Naive thymus-derived CD4-positive, alpha-beta T cell (primary cell): ENCODE data around the gene CATSPERB. TPM values are rescaled to one million over a fixed set of nuclear protein-coding genes. Genes with fewer than 3 reads are reported as not detected.
"Not testable (repeated sequence)": the region's sequence is repeated elsewhere in the genome, so short reads cannot be mapped to it uniquely, and the experiment has no call there.

ENCODE experiments used
- ATAC-seq: fragments of 150-1000 bp; cut with Tn5 transposase; 2 replicates; pipeline ENCODE4 v1.10.0; 2021; ENCODE audit warnings: mild to moderate bottlenecking, moderate library complexity
- CTCF ChIA-PET: fragments of 350-600 bp; sonication (Branson Sonifier 250); formaldehyde crosslinking; loops from one replicate; lab custom pipeline; 2021; ENCODE audit warnings: antibody characterized with exemption; lab: Charles Lee
- POLR2A ChIA-PET: fragments of 350-600 bp; sonication (Branson Sonifier 250); formaldehyde crosslinking; loops from one replicate; lab custom pipeline; 2021; ENCODE audit warnings: antibody characterized with exemption, inconsistent platforms; lab: Charles Lee
- DNase-seq, 9 donors: peaks; one replicate each; pipeline versions ENCODE4 v3.0.0 to v3.0.0-alpha.2; 2020 to 2022; ENCODE audit warnings: mixed read lengths in 1 of 9
- H3K27ac ChIP-seq: one replicate; pipeline ENCODE4 v1.7.0; 2013; ENCODE audit warnings: mild to moderate bottlenecking, low read depth, low read length, moderate library complexity
- H3K27me3 ChIP-seq, 2 donors: one replicate each; pipeline ENCODE4 v1.7.0; 2013; ENCODE audit warnings: low read length in 2 of 2, mild to moderate bottlenecking in 2 of 2, moderate library complexity in 2 of 2; ENCODE audit not compliant: control insufficient read depth in 2 of 2, insufficient read depth in 2 of 2
- H3K36me3 ChIP-seq, 3 experiments: 1 replicate in 2 of 3; 2 replicates in 1 of 3; pipeline ENCODE4 v1.7.0; 2013; ENCODE audit warnings: low read length in 3 of 3, mild to moderate bottlenecking in 3 of 3, moderate library complexity in 1 of 3; ENCODE audit not compliant: insufficient read depth in 3 of 3, control insufficient read depth in 2 of 3
- H3K4me1 ChIP-seq, 2 donors: one replicate each; pipeline ENCODE4 v1.7.0; 2013; ENCODE audit warnings: low read length in 2 of 2, mild to moderate bottlenecking in 2 of 2, moderate library complexity in 1 of 2; ENCODE audit not compliant: control insufficient read depth in 2 of 2, insufficient read depth in 2 of 2
- H3K4me3 ChIP-seq: 2 replicates; pipeline ENCODE4 v1.7.0; 2013; ENCODE audit warnings: mild to moderate bottlenecking, low read length
- H3K9me3 ChIP-seq, 3 experiments: 1 replicate in 2 of 3; 2 replicates in 1 of 3; pipeline ENCODE4 v1.7.0; 2013; ENCODE audit warnings: low read length in 3 of 3; ENCODE audit not compliant: control insufficient read depth in 2 of 3
- H3K27ac Mint-ChIP-seq, 9 donors: one replicate each; pipeline ENCODE4 v1.8.0; 2020 to 2022; ENCODE audit warnings: mixed read lengths in 9 of 9, mild to moderate bottlenecking in 8 of 9, moderate library complexity in 5 of 9, inconsistent platforms in 2 of 9
- H3K27me3 Mint-ChIP-seq, 5 donors: one replicate each; pipeline ENCODE4 v1.8.0; 2021 to 2022; ENCODE audit warnings: mixed read lengths in 5 of 5, mild to moderate bottlenecking in 1 of 5
- H3K36me3 Mint-ChIP-seq, 5 donors: one replicate each; pipeline ENCODE4 v1.8.0; 2020 to 2022; ENCODE audit warnings: mixed read lengths in 5 of 5, mild to moderate bottlenecking in 3 of 5, inconsistent platforms in 1 of 5
- H3K4me1 Mint-ChIP-seq, 7 donors: one replicate each; pipeline ENCODE4 v1.8.0; 2020 to 2022; ENCODE audit warnings: mixed read lengths in 7 of 7, mild to moderate bottlenecking in 3 of 7, inconsistent platforms in 1 of 7
- H3K4me3 Mint-ChIP-seq, 10 donors: one replicate each; pipeline ENCODE4 v1.8.0; 2020 to 2022; ENCODE audit warnings: mild to moderate bottlenecking in 10 of 10, mixed read lengths in 10 of 10, moderate library complexity in 6 of 10, inconsistent platforms in 2 of 10
- H3K9me3 Mint-ChIP-seq, 11 donors: one replicate each; pipeline ENCODE4 v1.8.0; 2020 to 2022; ENCODE audit warnings: mixed read lengths in 11 of 11, mild to moderate bottlenecking in 4 of 11, inconsistent platforms in 1 of 11, moderate library complexity in 1 of 11
- intact Hi-C, 2 donors: fragments of 100-400 bp; cut with micrococcal nuclease; formaldehyde crosslinking; loops; one replicate each; pipeline ENCODE4 v1.15.1; 2023
- polyA plus RNA-seq, 2 donors: library from polyadenylated mRNA; unstranded; fragments of 300-500 nt; fragmentation: Illumina TruSeq; gene quantifications; one replicate each; pipeline ENCODE4 v1.2.3, GENCODE V29; 2021
- total RNA-seq, 6 experiments: library from RNA in 5 of 6; stranded (reverse) in 5 of 6; gene quantifications; 1 replicate in 5 of 6; 2 replicates in 1 of 6; pipeline ENCODE4 v1.2.3 and lab custom pipeline; 2021 to 2026

Gene CATSPERB
- total and polyA plus RNA-seq, 7 experiments from 2014 or later = 0.18 to 8.4 (median 4.8) TPM

GRCh38 chr14:91567827-91568226 is 164.1 kb downstream of the CATSPERB start:
- CTCF ChIA-PET, H3K4me1 ChIP-seq, POLR2A ChIA-PET, H3K4me3 ChIP-seq, intact Hi-C loops, H3K27ac Mint-ChIP-seq, H3K36me3 ChIP-seq, H3K27ac ChIP-seq, H3K4me3 Mint-ChIP-seq, H3K9me3 ChIP-seq, H3K4me1 Mint-ChIP-seq, H3K36me3 Mint-ChIP-seq, ATAC-seq, H3K27me3 ChIP-seq, DNase-seq: not testable (repeated sequence)
- H3K9me3 Mint-ChIP-seq = peaks cover 0 to 10% (median 2%) of the 10 kb centered on the region in 11 donors
- H3K27me3 Mint-ChIP-seq = peaks cover 5 to 11% (median 9%) of the 10 kb centered on the region in 5 donors

DNA sequence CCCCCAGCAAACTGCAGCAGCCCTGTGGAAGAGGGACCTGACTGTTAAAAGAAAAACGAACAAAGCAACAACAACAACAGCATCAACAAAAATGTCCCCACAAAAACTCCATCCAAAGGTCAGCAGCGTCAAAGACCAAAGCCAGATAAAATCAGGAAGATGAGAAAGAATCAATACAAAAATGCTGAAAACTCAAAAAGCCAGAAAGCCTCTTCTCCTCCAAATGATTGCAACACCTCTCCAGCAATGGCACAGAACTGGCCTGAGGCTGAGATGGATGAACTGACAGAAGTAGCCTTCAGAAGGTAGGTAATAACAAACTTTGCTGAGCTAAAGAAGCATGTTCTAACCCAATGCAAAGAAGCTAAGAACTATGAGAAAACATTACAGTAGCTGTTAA is 176.4 kb downstream of the CATSPERB start:
- H3K27ac Mint-ChIP-seq = no peak overlapping the region
- intact Hi-C loops = no loop called here
- ChIA-PET CTCF (interaction anchor here (0.5 kb wide), 1 partner anchor 356 kb away, joined by 3 read pairs; no protein-coding TSS in a partner anchor), POLR2A (no interaction called here)
- Histone ChIP-seq H3K4me3 (no peak overlapping the region), H3K27ac (no peak overlapping the region), H3K9me3 (peaks cover 0 to 4% (median 0%) of the 10 kb centered on the region in 3 experiments), H3K4me1 (no peaks in the 10 kb centered on the region), H3K27me3 (no peaks in the 10 kb centered on the region), H3K36me3 (no peaks in the 10 kb centered on the region)
- DNase-seq (no peak), ATAC-seq (no peak)
- H3K4me3 Mint-ChIP-seq = no peak overlapping the region
- H3K27me3 Mint-ChIP-seq = peaks cover 6 to 14% (median 7%) of the 10 kb centered on the region in 5 donors
- peaks cover 3 to 22% (median 12%) of the 10 kb centered on the region in 11 donors for H3K9me3 Mint-ChIP-seq
- H3K36me3 Mint-ChIP-seq = peaks cover 3 to 26% (median 12%) of the 10 kb centered on the region in 5 donors
- H3K4me1 Mint-ChIP-seq = no peaks in the 10 kb centered on the region

DNA sequence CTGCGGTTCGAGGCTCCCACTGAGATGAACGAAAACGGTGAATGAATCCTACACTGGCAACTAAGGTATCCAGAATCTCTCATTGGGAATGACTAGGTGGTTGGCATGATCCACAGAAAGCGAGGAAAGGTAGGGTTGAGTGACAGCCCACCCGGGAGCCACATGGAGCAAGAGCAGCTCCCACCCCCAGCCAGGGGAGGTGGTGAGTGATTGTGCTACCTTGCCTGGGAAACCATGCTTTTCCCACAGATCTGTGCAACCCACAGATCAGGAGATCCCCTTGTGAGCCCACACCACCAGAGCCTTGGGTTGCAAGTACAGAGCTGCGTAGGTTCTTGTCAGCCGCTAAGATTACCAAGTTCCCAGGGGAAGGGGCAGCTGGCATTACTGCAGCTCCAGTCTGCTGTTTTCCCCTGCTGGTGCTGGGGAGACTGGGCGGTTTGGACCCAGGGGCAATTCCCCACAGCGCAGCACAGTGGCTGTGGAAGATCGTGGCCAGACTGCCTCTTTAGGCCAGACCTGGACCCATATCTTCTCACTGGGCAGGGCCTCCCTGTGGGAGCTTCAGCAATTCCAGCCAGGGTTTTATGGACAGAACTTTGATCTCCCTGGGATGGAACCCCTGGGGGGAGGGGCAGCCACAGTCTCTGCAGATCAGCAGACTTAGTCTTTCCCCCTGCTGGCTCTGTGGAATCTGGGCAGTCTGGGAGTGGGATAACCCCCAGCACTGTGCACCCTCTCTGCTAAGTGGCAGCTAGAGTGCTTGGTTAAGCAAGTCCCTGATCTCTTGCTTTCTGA is 177.2 kb downstream of the CATSPERB start:
- H3K4me1 Mint-ChIP-seq = no peaks in the 10 kb centered on the region
- ChIA-PET POLR2A (no interaction called here), CTCF (interaction anchor here (0.5 kb wide), 1 partner anchor 356 kb away, joined by 3 read pairs; no protein-coding TSS in a partner anchor)
- H3K27ac Mint-ChIP-seq = no peak overlapping the region
- Histone ChIP-seq H3K4me1 (no peaks in the 10 kb centered on the region), H3K27ac (no peak overlapping the region), H3K4me3 (no peak overlapping the region), H3K9me3 (peaks cover 0 to 4% (median 0%) of the 10 kb centered on the region in 3 experiments), H3K27me3 (no peaks in the 10 kb centered on the region), H3K36me3 (no peaks in the 10 kb centered on the region)
- peaks cover 6 to 14% (median 7%) of the 10 kb centered on the region in 5 donors for H3K27me3 Mint-ChIP-seq
- intact Hi-C loops = no loop called here
- DNase-seq (no peak), ATAC-seq (no peak)
- H3K9me3 Mint-ChIP-seq = peaks cover 3 to 19% (median 12%) of the 10 kb centered on the region in 11 donors
- H3K36me3 Mint-ChIP-seq = peaks cover 3 to 26% (median 12%) of the 10 kb centered on the region in 5 donors
- no peak overlapping the region for H3K4me3 Mint-ChIP-seq

- no peak overlapping the region for H3K4me3 ChIP-seq
- peaks cover 0 to 12% (median 6%) of the 10 kb centered on the region in 5 donors for H3K27me3 Mint-ChIP-seq
- H3K36me3 ChIP-seq = no peaks in the 10 kb centered on the region
- intact Hi-C loops = no loop called here
- no peak overlapping the region for H3K27ac Mint-ChIP-seq
- no peaks in the 10 kb centered on the region for H3K27me3 ChIP-seq
- POLR2A ChIA-PET = no interaction called here
- CTCF ChIA-PET = interaction anchor here (0.6 kb wide), 1 partner anchor 72 kb away, joined by 3 read pairs; no protein-coding TSS in a partner anchor
- H3K27ac ChIP-seq = no peak overlapping the region
- peaks cover 0 to 4% (median 3%) of the 10 kb centered on the region in 11 donors for H3K9me3 Mint-ChIP-seq
- ATAC-seq (no peak), DNase-seq (no peak)
- no peaks in the 10 kb centered on the region for H3K4me1 ChIP-seq
- no peak overlapping the region for H3K4me3 Mint-ChIP-seq
- H3K9me3 ChIP-seq = no peaks in the 10 kb centered on the region
- H3K4me1 Mint-ChIP-seq = no peaks in the 10 kb centered on the region
- H3K36me3 Mint-ChIP-seq = no peaks in the 10 kb centered on the region
Measured at GRCh38 chr14:91548108-91548507, 183.8 kb downstream of the CATSPERB start.

DNA sequence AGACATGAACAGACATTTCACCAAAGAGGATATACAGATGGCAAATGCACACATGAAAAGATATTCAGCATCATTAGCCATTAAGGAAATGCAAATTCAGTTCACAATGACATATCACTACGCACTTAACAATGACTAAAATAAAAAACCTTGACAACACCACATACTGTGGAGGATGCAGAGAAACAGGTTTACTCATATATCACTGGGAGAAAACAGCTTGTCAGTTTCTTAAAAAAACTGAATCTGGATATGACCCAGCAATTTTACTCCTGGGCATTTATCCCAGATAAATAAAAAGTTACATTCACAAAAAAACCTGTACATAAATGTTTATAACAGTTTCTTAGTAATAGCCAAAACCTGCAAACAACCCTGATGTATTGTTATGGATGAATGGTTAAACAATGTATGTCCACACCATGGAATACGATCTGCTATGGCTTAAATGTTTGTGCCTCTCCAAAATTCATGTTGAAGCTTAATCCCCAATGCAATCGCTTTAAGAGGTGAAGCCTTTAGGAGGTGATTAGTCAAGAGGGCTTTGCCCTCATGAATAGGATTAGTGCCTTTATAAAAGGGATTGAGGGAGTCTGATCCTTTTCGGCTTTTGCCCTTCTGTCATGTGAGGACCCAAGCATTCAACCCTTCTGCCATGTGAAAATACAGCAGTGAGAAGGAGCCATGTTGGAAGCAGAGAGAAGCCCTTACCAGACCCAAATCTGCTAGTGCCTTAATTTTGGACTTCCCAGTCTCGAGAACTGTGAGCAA is 185.8 kb downstream of the CATSPERB start:
- Histone ChIP-seq H3K4me3 (no peak overlapping the region), H3K27me3 (no peaks in the 10 kb centered on the region), H3K9me3 (peaks cover 0 to 5% (median 0%) of the 10 kb centered on the region in 3 experiments), H3K4me1 (no peaks in the 10 kb centered on the region), H3K36me3 (no peaks in the 10 kb centered on the region), H3K27ac (no peak overlapping the region)
- CTCF ChIA-PET = interaction anchor here (0.7 kb wide), 1 partner anchor 122 kb away, joined by 3 read pairs; no protein-coding TSS in a partner anchor
- no peak for ATAC-seq
- intact Hi-C loops = no loop called here
- H3K4me3 Mint-ChIP-seq = no peak overlapping the region
- H3K4me1 Mint-ChIP-seq = no peaks in the 10 kb centered on the region
- H3K27me3 Mint-ChIP-seq = peaks cover 0 to 20% (median 6%) of the 10 kb centered on the region in 5 donors
- H3K36me3 Mint-ChIP-seq = peaks cover 0 to 9% (median 2%) of the 10 kb centered on the region in 5 donors
- POLR2A ChIA-PET = no interaction called here
- no peak overlapping the region for H3K27ac Mint-ChIP-seq
- DNase-seq = no peak
- peaks cover 3 to 20% (median 15%) of the 10 kb centered on the region in 11 donors for H3K9me3 Mint-ChIP-seq

GRCh38 chr14:91545204-91545603 is 186.7 kb downstream of the CATSPERB start:
- H3K36me3 ChIP-seq = no peaks in the 10 kb centered on the region
- H3K4me3 ChIP-seq = no peak overlapping the region
- H3K9me3 ChIP-seq = peaks cover 0 to 7% (median 0%) of the 10 kb centered on the region in 3 experiments
- peaks cover 10 to 30% (median 20%) of the 10 kb centered on the region in 11 donors for H3K9me3 Mint-ChIP-seq
- H3K27ac ChIP-seq = no peak overlapping the region
- intact Hi-C loops = no loop called here
- DNase-seq (no peak), ATAC-seq (no peak)
- peaks cover 6 to 17% (median 9%) of the 10 kb centered on the region in 5 donors for H3K36me3 Mint-ChIP-seq
- peaks cover 0 to 23% (median 6%) of the 10 kb centered on the region in 5 donors for H3K27me3 Mint-ChIP-seq
- CTCF ChIA-PET = interaction anchor here (0.6 to 0.7 kb wide), 2 partner anchors 123 to 706 kb away, joined by 3 read pairs; no protein-coding TSS in a partner anchor
- no peaks in the 10 kb centered on the region for H3K4me1 Mint-ChIP-seq
- H3K4me1 ChIP-seq = no peaks in the 10 kb centered on the region
- no peak overlapping the region for H3K4me3 Mint-ChIP-seq
- no peaks in the 10 kb centered on the region for H3K27me3 ChIP-seq
- no peak overlapping the region for H3K27ac Mint-ChIP-seq
- POLR2A ChIA-PET = no interaction called here
